Large intestine (tissue), 3 donors: Measurements from ENCODE around the gene PAPOLA. TPM values are rescaled to one million over a fixed set of nuclear protein-coding genes. Genes with fewer than 3 reads are reported as not detected.

ENCODE experiments used
- DNase-seq, 2 donors: peaks; one replicate each; pipeline versions ENCODE4 v3.0.0 to v3.0.0-alpha.2; 2013
- H3K27ac ChIP-seq: one replicate; pipeline ENCODE4 v1.5.1; 2013; ENCODE audit warnings: low read length
- H3K27me3 ChIP-seq: 2 replicates; pipeline ENCODE4 v1.6.1; 2013; ENCODE audit warnings: low read length; ENCODE audit not compliant: control insufficient read depth, insufficient read depth
- H3K36me3 ChIP-seq: 2 replicates; pipeline ENCODE4 v1.6.1; 2013; ENCODE audit warnings: low read length; ENCODE audit not compliant: control insufficient read depth, insufficient read depth
- H3K4me1 ChIP-seq: one replicate; pipeline ENCODE4 v1.6.1; 2013; ENCODE audit warnings: low read length; ENCODE audit not compliant: control insufficient read depth, insufficient read depth
- H3K4me3 ChIP-seq: one replicate; pipeline ENCODE4 v1.5.1; 2013; ENCODE audit warnings: low read length
- H3K9me3 ChIP-seq: one replicate; pipeline ENCODE4 v1.6.1; 2013; ENCODE audit warnings: mild to moderate bottlenecking, low read depth, low read length, moderate library complexity; ENCODE audit not compliant: control insufficient read depth
- WGBS: methylation state at CpG from one replicate; pipeline ENCODE4 v1.1.5; 2013; ENCODE audit warnings: low lambda C conversion rate; ENCODE audit not compliant: insufficient coverage; 5-methylcytosine and 5-hydroxymethylcytosine counted together
- polyA plus RNA-seq: library from polyadenylated mRNA; unstranded; fragments of 120-200 nt; gene quantifications from one replicate; pipeline ENCODE4 v1.2.1, GENCODE V29; 2013

Gene PAPOLA
- polyA plus RNA-seq, 1 donor: 173 TPM

DNA sequence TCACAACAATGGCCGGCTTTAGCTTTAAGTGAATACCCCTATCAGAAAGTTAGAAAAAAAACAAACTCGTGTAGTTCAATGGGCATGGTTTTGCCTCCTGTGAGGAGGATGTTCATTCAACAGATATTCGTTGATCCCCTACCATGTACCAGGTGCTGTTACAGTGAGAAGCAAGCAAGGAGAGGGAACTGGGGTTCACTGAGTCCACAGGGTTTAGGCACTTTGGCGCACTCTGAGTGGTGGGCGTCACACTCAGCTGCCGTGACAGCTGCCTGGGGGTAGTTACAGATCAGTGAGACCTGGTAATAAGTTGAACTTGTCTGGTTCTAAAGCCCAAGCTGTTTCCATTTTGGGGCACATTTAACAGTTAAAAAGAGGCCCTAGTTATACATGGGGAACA is 74.2 kb downstream of the PAPOLA start:
- no peak for DNase-seq
- no peak overlapping the region for H3K4me3 ChIP-seq
- peaks cover 7% of the 10 kb centered on the region for H3K36me3 ChIP-seq
- WGBS: no CpG with 5 or more reads among the region's 6 CpGs
- H3K4me1 ChIP-seq: no peaks in the 10 kb centered on the region
- no peaks in the 10 kb centered on the region for H3K27me3 ChIP-seq
- H3K9me3 ChIP-seq: no peaks in the 10 kb centered on the region
- H3K27ac ChIP-seq: no peak overlapping the region

DNA sequence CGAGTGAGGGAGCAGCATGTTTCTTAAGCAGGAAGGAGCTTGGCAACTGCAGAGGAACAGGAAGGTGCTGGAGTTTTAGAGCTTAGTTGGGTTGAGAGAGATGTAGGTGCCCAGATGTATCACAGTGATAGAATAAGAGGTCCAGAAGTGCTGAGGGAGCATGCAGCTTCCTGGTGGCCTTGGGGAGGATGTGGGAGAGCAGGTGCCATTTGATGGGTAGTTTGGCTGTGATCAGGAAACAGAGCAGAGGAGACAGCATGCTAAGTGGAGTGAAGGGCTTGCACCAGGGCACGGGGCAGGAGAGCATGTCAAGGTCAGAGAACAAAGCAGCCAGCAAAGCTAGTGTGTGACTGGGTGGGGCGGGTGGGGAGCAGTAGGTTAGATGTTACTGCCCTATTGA is 74.8 kb downstream of the PAPOLA start:
- no peaks in the 10 kb centered on the region for H3K9me3 ChIP-seq
- H3K4me3 ChIP-seq: no peak overlapping the region
- no peak for DNase-seq
- no peaks in the 10 kb centered on the region for H3K4me1 ChIP-seq
- peaks cover 3% of the 10 kb centered on the region for H3K36me3 ChIP-seq
- no peaks in the 10 kb centered on the region for H3K27me3 ChIP-seq
- no CpG with 5 or more reads among the region's 3 CpGs for WGBS
- no peak overlapping the region for H3K27ac ChIP-seq

DNA sequence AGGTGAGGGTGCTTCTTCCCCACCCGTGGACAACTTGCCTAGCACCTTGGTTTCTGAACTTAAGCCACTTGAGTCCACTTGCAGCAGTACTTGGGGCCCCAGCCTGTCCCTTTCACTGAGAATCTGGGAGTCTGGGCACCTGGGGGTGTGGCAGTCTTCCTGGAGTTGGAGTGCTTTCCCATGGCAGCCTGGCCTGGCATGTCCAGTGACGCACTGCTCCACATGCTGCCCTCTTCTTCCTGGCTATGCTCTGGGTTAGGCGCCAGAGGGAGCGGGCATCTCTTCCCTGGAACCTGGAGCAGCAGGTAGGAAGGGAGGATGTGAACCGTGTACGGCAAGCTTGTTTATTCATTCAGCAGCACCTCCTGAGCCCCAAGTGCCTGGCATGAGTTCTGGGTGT is 76.4 kb downstream of the PAPOLA start:
- peaks cover under 1% of the 10 kb centered on the region for H3K27me3 ChIP-seq
- H3K27ac ChIP-seq: no peak overlapping the region
- no peak overlapping the region for H3K4me3 ChIP-seq
- H3K36me3 ChIP-seq: no peaks in the 10 kb centered on the region
- DNase-seq: no peak
- H3K9me3 ChIP-seq: no peaks in the 10 kb centered on the region
- no peaks in the 10 kb centered on the region for H3K4me1 ChIP-seq
- WGBS: no CpG with 5 or more reads among the region's 6 CpGs

DNA sequence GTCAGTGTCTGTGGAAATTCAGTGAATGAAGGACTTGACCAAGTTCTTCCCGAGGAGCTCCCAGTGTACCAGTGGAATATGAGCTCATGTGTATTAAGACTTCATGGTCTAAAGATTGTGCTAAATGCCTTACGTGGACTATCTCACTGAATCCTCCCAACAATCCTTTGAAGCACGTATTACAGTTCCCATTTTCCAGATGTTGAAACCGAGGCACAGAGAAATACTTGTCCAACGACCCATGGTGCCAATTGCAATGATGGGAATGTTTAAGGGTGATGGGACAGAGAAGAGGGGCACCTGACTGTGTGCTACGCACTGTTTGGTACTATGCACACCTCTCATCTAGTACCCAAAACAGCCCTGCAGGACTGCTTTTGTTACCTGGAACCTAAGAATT is 77.2 kb downstream of the PAPOLA start:
- Histone ChIP-seq H3K4me1 (no peaks in the 10 kb centered on the region), H3K27ac (no peak overlapping the region), H3K4me3 (no peak overlapping the region), H3K27me3 (peaks cover 8% of the 10 kb centered on the region), H3K9me3 (no peaks in the 10 kb centered on the region), H3K36me3 (no peaks in the 10 kb centered on the region)
- no CpG with 5 or more reads among the region's 6 CpGs for WGBS
- DNase-seq: no peak

DNA sequence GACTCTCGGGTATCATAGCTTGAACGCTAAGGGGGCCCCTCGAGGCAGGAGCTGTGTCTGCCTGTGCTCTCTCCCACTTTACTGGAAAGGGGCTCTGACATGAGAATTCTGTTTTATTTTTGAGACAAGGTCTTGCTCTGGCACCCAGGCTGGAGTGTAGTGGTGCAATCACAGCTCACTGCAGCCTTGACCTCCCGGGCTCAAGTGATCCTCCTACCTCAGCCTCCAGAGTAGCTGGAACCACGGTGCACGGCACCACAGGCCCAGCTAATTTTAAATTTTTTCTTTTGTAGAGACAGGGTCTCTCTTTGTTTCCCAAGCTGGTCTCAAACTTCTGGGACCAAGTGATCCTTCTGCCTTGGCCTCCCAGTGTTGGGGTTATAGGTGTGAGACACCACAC is 77.7 kb downstream of the PAPOLA start:
- H3K4me1 ChIP-seq: no peaks in the 10 kb centered on the region
- no peak overlapping the region for H3K4me3 ChIP-seq
- peaks cover 10% of the 10 kb centered on the region for H3K27me3 ChIP-seq
- 90% methylated on average over 2 of the region's 6 CpGs for WGBS
- DNase-seq: no peak
- H3K9me3 ChIP-seq: no peaks in the 10 kb centered on the region
- no peaks in the 10 kb centered on the region for H3K36me3 ChIP-seq
- H3K27ac ChIP-seq: no peak overlapping the region

DNA sequence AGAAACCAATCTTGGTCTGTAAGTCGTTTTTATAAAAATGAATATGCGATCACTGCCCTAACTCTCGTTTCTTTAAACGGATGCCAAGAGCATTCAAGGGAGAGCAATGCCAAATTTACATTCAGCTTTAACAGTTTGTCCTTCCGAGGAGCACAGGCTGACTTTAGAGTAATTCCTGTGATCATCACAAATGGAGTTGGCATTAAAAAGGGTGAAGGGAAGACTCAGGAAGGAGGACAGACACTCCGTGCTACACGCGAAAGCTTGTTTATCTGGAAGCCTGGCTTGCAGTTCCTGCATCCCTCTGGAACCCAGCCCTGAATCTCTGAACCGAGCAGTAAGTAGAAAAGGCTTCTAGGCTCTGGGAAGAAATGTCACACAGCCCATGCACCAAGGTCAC is 78.4 kb downstream of the PAPOLA start:
- no peak for DNase-seq
- Histone ChIP-seq H3K9me3 (no peaks in the 10 kb centered on the region), H3K4me1 (no peaks in the 10 kb centered on the region), H3K27ac (no peak overlapping the region), H3K27me3 (peaks cover 11% of the 10 kb centered on the region), H3K36me3 (no peaks in the 10 kb centered on the region), H3K4me3 (no peak overlapping the region)
- WGBS: no CpG with 5 or more reads among the region's 9 CpGs

- peaks cover 13% of the 10 kb centered on the region for H3K27me3 ChIP-seq
- DNase-seq: no peak
- 100% methylated on average over 1 of the region's 8 CpGs for WGBS
Measured at GRCh38 chr14:96581026-96581425, 78.8 kb downstream of the PAPOLA start.

GRCh38 chr14:96581902-96582301 is 79.7 kb downstream of the PAPOLA start:
- WGBS: no CpG with 5 or more reads among the region's 7 CpGs
- no peaks in the 10 kb centered on the region for H3K4me1 ChIP-seq
- no peaks in the 10 kb centered on the region for H3K36me3 ChIP-seq
- no peak for DNase-seq
- no peaks in the 10 kb centered on the region for H3K9me3 ChIP-seq
- H3K27me3 ChIP-seq: peaks cover 14% of the 10 kb centered on the region
- H3K27ac ChIP-seq: no peak overlapping the region
- H3K4me3 ChIP-seq: no peak overlapping the region

More at GRCh38 chr14:96581026-96581425, 78.8 kb downstream of the PAPOLA start:
- H3K9me3 ChIP-seq: no peaks in the 10 kb centered on the region
- no peaks in the 10 kb centered on the region for H3K36me3 ChIP-seq
- no peak overlapping the region for H3K4me3 ChIP-seq
- H3K4me1 ChIP-seq: no peaks in the 10 kb centered on the region
- H3K27ac ChIP-seq: no peak overlapping the region

- H3K36me3 ChIP-seq: no peaks in the 10 kb centered on the region
- no peak overlapping the region for H3K27ac ChIP-seq
- H3K4me1 ChIP-seq: no peaks in the 10 kb centered on the region
- H3K9me3 ChIP-seq: no peaks in the 10 kb centered on the region
- no peak for DNase-seq
- no CpG with 5 or more reads among the region's 12 CpGs for WGBS
- H3K4me3 ChIP-seq: no peak overlapping the region
- H3K27me3 ChIP-seq: peaks cover 14% of the 10 kb centered on the region
Measured at GRCh38 chr14:96582411-96582961, 80.3 kb downstream of the PAPOLA start.

- WGBS: no CpG with 5 or more reads among the region's 4 CpGs
- Histone ChIP-seq H3K9me3 (no peaks in the 10 kb centered on the region), H3K27ac (no peak overlapping the region), H3K27me3 (peaks cover 14% of the 10 kb centered on the region), H3K36me3 (no peaks in the 10 kb centered on the region), H3K4me1 (no peaks in the 10 kb centered on the region), H3K4me3 (no peak overlapping the region)
- DNase-seq: no peak
Measured at GRCh38 chr14:96582995-96583394, 80.8 kb downstream of the PAPOLA start.

DNA sequence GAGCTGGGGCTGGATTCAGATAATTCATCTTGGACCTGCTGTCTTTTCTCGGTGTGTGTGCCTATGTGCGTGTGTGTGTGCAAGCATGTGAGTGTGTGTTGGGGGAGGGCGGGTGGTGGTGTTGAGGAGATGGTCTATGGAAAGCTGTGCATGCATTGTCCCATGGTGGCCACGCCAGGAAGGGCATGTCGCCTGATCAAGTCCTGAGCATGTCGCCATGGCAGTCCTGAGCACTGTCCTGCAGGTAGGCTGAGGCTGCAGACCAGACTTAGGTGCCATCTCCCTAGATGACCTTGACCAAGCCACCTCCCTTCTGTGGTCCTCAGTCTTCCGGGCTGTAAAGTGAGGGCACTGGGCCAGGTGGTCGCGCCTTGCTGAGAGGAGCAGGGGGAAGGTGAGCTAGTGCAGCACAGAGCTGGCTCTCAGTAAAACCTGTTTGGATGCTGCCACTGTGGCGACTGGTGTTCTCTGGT is 81.4 kb downstream of the PAPOLA start:
- WGBS: no CpG with 5 or more reads among the region's 10 CpGs
- DNase-seq: no peak
- H3K27ac ChIP-seq: no peak overlapping the region
- H3K4me3 ChIP-seq: no peak overlapping the region
- H3K36me3 ChIP-seq: no peaks in the 10 kb centered on the region
- H3K9me3 ChIP-seq: no peaks in the 10 kb centered on the region
- no peaks in the 10 kb centered on the region for H3K4me1 ChIP-seq
- peaks cover 14% of the 10 kb centered on the region for H3K27me3 ChIP-seq
